ENCODE measurements around the gene MID1.

DNA sequence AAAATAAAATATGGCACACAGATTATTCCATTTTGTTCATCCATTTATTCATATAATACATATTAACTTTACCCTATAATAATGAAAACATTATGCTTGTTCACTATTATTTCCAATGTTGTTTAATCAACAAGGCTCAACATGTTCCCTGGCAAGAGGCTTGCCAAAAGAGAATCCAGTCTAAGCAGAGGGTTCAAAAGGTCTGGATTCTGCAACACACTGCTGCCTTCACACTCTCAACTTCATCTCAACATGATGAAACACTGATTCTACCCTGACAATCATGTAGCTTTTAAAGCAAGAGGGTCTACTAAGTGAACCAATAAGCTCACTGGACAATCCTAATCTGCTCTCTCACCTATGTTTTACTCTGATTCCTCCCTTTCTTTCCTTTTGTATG, 101.1 kb downstream of the MID1 start:
- TF ChIP-seq, protein P1, sequence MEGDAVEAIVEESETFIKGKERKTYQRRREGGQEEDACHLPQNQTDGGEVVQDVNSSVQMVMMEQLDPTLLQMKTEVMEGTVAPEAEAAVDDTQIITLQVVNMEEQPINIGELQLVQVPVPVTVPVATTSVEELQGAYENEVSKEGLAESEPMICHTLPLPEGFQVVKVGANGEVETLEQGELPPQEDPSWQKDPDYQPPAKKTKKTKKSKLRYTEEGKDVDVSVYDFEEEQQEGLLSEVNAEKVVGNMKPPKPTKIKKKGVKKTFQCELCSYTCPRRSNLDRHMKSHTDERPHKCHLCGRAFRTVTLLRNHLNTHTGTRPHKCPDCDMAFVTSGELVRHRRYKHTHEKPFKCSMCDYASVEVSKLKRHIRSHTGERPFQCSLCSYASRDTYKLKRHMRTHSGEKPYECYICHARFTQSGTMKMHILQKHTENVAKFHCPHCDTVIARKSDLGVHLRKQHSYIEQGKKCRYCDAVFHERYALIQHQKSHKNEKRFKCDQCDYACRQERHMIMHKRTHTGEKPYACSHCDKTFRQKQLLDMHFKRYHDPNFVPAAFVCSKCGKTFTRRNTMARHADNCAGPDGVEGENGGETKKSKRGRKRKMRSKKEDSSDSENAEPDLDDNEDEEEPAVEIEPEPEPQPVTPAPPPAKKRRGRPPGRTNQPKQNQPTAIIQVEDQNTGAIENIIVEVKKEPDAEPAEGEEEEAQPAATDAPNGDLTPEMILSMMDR (IDR thresholded peaks at IDR 0.05): no peak
- TF ChIP-seq POLR2AphosphoS5 (IDR thresholded peaks at IDR 0.05; ENCODE audit: low read depth, low read length): no peak
